Measurements from ENCODE around the gene MCC. TPM values are rescaled to one million over a fixed set of nuclear protein-coding genes. Genes with fewer than 3 reads are reported as not detected.

Gene MCC
- total and polyA plus RNA-seq, 2 donors from 2014 or later = 2.4 to 20.6 TPM

DNA sequence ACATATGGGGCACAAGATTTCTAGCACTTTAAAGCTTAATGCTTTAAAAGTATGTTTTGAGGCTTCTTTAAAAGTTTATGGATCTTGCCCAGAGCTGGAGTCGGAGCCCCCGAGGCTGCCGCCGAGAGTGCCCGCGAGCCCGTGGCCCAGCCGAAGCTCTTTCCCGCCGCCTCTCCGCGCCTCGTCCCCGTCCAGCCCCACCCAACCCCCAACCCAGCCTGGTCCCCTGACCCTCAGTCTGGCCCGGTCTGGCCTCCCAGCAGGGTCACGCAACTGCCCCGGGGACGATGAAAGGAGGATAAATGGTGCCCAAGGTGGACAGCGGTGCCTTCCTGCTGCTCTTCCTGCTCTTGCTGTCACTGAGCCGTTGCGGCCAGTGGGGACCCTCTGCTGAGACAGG, 55.2 kb downstream of the MCC start:
- H3K4me3 ChIP-seq (ENCODE audit: low read length in 3 of 3) = no peak overlapping the region
- TF ChIP-seq, protein P1, sequence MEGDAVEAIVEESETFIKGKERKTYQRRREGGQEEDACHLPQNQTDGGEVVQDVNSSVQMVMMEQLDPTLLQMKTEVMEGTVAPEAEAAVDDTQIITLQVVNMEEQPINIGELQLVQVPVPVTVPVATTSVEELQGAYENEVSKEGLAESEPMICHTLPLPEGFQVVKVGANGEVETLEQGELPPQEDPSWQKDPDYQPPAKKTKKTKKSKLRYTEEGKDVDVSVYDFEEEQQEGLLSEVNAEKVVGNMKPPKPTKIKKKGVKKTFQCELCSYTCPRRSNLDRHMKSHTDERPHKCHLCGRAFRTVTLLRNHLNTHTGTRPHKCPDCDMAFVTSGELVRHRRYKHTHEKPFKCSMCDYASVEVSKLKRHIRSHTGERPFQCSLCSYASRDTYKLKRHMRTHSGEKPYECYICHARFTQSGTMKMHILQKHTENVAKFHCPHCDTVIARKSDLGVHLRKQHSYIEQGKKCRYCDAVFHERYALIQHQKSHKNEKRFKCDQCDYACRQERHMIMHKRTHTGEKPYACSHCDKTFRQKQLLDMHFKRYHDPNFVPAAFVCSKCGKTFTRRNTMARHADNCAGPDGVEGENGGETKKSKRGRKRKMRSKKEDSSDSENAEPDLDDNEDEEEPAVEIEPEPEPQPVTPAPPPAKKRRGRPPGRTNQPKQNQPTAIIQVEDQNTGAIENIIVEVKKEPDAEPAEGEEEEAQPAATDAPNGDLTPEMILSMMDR (IDR thresholded peaks at IDR 0.05; ENCODE audit: borderline replicate concordance, extremely low read depth, insufficient read depth) = no peak
- DNase-seq (no peak), FAIRE-seq (no peak)
- no peaks in the 10 kb centered on the region for H3K27me3 ChIP-seq (ENCODE audit: control insufficient read depth, insufficient read depth, low read length)
- H3K9ac ChIP-seq (ENCODE audit: low read length in 3 of 3) = no peak overlapping the region
- no peaks in the 10 kb centered on the region for H3K36me3 ChIP-seq (ENCODE audit: control insufficient read depth in 2 of 3, insufficient read depth in 3 of 3, low read length in 3 of 3)
- H3K27ac ChIP-seq (ENCODE audit: low read depth in 2 of 2, low read length in 2 of 2) = no peak overlapping the region
- no peaks in the 10 kb centered on the region for H3K9me3 ChIP-seq (ENCODE audit: control insufficient read depth in 2 of 3, insufficient read depth in 1 of 3, low read length in 3 of 3)
- no peaks in the 10 kb centered on the region for H3K4me1 ChIP-seq (ENCODE audit: control insufficient read depth in 2 of 3, insufficient read depth in 2 of 3, low read depth in 1 of 3, low read length in 3 of 3)
- intact Hi-C loops (cut with DNase I) = no loop called here

DNA sequence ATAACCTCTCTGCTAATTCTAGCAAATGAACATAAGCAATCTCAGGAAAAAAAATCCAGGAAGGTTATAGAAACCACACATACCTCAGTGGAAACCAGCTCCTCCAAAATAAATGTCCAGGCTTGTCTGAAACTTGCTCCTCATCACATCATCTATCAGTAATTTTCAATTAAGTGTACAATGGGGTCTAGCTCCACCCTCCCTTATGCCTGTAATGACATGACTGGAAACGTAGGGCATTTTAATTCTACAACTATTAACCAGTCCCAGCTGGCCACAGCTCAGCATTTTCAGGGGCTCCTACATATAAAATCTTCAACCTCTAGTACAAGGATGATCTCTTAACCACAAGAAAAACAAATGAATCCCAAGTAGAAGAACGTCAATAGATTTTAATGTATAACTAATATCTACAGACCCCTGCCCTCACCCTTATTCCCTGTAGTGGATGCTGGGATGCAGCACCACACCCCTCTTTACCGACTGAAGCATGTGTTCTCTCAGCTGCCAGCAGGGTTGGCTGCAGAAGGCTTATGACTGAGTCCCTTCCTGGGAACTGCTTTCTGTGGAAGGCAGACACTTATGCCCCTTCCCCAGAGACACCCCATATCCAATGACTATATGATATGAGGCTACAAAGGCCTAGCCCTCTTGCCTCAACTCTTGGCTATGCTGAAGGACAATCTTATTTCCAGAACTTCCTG, 60.2 kb downstream of the MCC start:
- FAIRE-seq = no peak
- Histone ChIP-seq H3K27ac (ENCODE audit: low read depth in 2 of 2, low read length in 2 of 2) (no peak overlapping the region), H3K4me1 (ENCODE audit: control insufficient read depth in 2 of 3, insufficient read depth in 2 of 3, low read depth in 1 of 3, low read length in 3 of 3) (no peaks in the 10 kb centered on the region), H3K9me3 (ENCODE audit: control insufficient read depth in 2 of 3, insufficient read depth in 1 of 3, low read length in 3 of 3) (no peaks in the 10 kb centered on the region), H3K9ac (ENCODE audit: low read length in 3 of 3) (no peak overlapping the region), H3K27me3 (ENCODE audit: control insufficient read depth, insufficient read depth, low read length) (no peaks in the 10 kb centered on the region), H3K36me3 (ENCODE audit: control insufficient read depth in 2 of 3, insufficient read depth in 3 of 3, low read length in 3 of 3) (no peaks in the 10 kb centered on the region), H3K4me3 (ENCODE audit: low read length in 3 of 3) (no peak overlapping the region)
- intact Hi-C loops (cut with DNase I) = no loop called here
- TF ChIP-seq, protein P1 (IDR thresholded peaks at IDR 0.05; ENCODE audit: borderline replicate concordance, extremely low read depth, insufficient read depth) = no peak
- DNase-seq = no peak

DNA sequence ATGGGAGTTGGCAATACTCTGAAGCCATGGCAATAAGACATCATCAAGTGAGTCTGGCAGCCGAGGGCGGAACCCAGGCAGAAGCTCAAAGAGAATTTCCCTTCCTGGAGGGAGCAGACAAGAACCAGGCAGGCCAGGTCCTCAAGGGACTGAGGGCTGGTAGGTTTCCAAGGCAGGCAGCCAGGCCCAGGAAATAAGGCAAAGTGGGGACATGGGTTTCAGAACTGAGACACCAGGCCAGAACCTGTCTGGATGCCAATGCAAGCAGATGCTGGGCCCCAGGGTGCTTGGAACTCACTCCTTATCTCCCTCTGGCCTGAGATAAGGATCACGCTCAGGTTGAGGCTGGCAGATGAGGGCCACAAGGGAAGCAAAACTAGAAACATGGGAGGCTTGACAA, 62.3 kb downstream of the MCC start:
- H3K27ac ChIP-seq (ENCODE audit: low read depth in 2 of 2, low read length in 2 of 2) = no peak overlapping the region
- intact Hi-C loops (cut with DNase I) = no loop called here
- DNase-seq (no peak), FAIRE-seq (no peak)
- TF ChIP-seq, protein P1 (IDR thresholded peaks at IDR 0.05; ENCODE audit: borderline replicate concordance, extremely low read depth, insufficient read depth) = no peak
- H3K9me3 ChIP-seq (ENCODE audit: control insufficient read depth in 2 of 3, insufficient read depth in 1 of 3, low read length in 3 of 3) = no peaks in the 10 kb centered on the region
- no peaks in the 10 kb centered on the region for H3K36me3 ChIP-seq (ENCODE audit: control insufficient read depth in 2 of 3, insufficient read depth in 3 of 3, low read length in 3 of 3)
- H3K27me3 ChIP-seq (ENCODE audit: control insufficient read depth, insufficient read depth, low read length) = no peaks in the 10 kb centered on the region
- H3K4me3 ChIP-seq (ENCODE audit: low read length in 3 of 3) = no peak overlapping the region
- H3K4me1 ChIP-seq (ENCODE audit: control insufficient read depth in 2 of 3, insufficient read depth in 2 of 3, low read depth in 1 of 3, low read length in 3 of 3) = no peaks in the 10 kb centered on the region
- no peak overlapping the region for H3K9ac ChIP-seq (ENCODE audit: low read length in 3 of 3)

- TF ChIP-seq, protein P1 (IDR thresholded peaks at IDR 0.05; ENCODE audit: borderline replicate concordance, extremely low read depth, insufficient read depth) = no peak
- H3K36me3 ChIP-seq (ENCODE audit: control insufficient read depth in 2 of 3, insufficient read depth in 3 of 3, low read length in 3 of 3) = no peaks in the 10 kb centered on the region
- H3K4me1 ChIP-seq (ENCODE audit: control insufficient read depth in 2 of 3, insufficient read depth in 2 of 3, low read depth in 1 of 3, low read length in 3 of 3) = no peaks in the 10 kb centered on the region
- no peak for FAIRE-seq
- no peak overlapping the region for H3K4me3 ChIP-seq (ENCODE audit: low read length in 3 of 3)
- no peaks in the 10 kb centered on the region for H3K9me3 ChIP-seq (ENCODE audit: control insufficient read depth in 2 of 3, insufficient read depth in 1 of 3, low read length in 3 of 3)
- no peak overlapping the region for H3K9ac ChIP-seq (ENCODE audit: low read length in 3 of 3)
- DNase-seq = no peak
- intact Hi-C loops (cut with DNase I) = no loop called here
- no peak overlapping the region for H3K27ac ChIP-seq (ENCODE audit: low read depth in 2 of 2, low read length in 2 of 2)
- H3K27me3 ChIP-seq (ENCODE audit: control insufficient read depth, insufficient read depth, low read length) = no peaks in the 10 kb centered on the region
Measured at GRCh38 chr5:113421693-113422092, 66.6 kb downstream of the MCC start.

Data from kidney (tissue), 14 donors.